HCT116 (cell line): ENCODE measurements around the gene NAA11. TPM values are rescaled to one million over a fixed set of nuclear protein-coding genes. Genes with fewer than 3 reads are reported as not detected.

ENCODE experiments used
- ATAC-seq: fragments of 200-7000 bp; cut with Tn5 transposase; 2 replicates; pipeline ENCODE4 v1.9.1; 2020; ENCODE audit warnings: mild to moderate bottlenecking, moderate library complexity
- BruUV-seq: library from RNA; stranded (reverse); fragments of 400-500 nt; replicated peaks from 2 replicates; lab custom pipeline; 2021; lab: Mats Ljungman, UMichigan
- CTCF ChIA-PET: fragments of 300-600 bp; sonication (Branson Sonifier 250); formaldehyde crosslinking; loops from one replicate; lab custom pipeline; 2021; ENCODE audit warnings: antibody characterized with exemption; lab: Charles Lee
- POLR2A ChIA-PET: fragments of 300-600, 350-600 bp; sonication (Branson Sonifier 250); formaldehyde crosslinking; loops from one replicate; lab custom pipeline; 2021; ENCODE audit warnings: antibody characterized with exemption; lab: Charles Lee
- RAD21 ChIA-PET, 2 experiments: fragments of 300-600 bp; sonication (Branson Sonifier 250); formaldehyde crosslinking; loops; one replicate each; lab custom pipeline; 2023; ENCODE audit warnings: low total read pairs in 2 of 2; ENCODE audit not compliant: uncharacterized antibody in 2 of 2, unreplicated experiment in 2 of 2, low non-redundant PET in 1 of 2; lab: Charles Lee
- DNase-seq: peaks from one replicate; pipeline ENCODE4 v3.0.0-alpha.2; 2010; ENCODE audit warnings: low read depth, low spot score
- H2AFZ ChIP-seq: fragments of 200-600 bp; shearing (Covaris generic), sonication (generic); 2 replicates; pipeline ENCODE4 v1.6.1; 2017; ENCODE audit warnings: low read depth, mixed run types, mixed read lengths, antibody characterized with exemption, low read length; ENCODE audit not compliant: poor library complexity, severe bottlenecking
- H3K27ac ChIP-seq: 2 replicates; pipeline ENCODE4 v1.5.1; 2012; ENCODE audit warnings: low read depth, low read length
- H3K27me3 ChIP-seq: fragments of 200-600 bp; sonication (generic); 2 replicates; pipeline ENCODE4 v1.6.1; 2016; ENCODE audit warnings: mixed run types, low read length, mixed read lengths; ENCODE audit not compliant: insufficient read depth
- H3K36me3 ChIP-seq, 2 experiments: fragments of 200-500 bp in 1 of 2; fragments of 200-600 bp in 1 of 2; sonication (Bioruptor generic) in 1 of 2; sonication (generic) in 1 of 2; 2 replicates each; pipeline versions ENCODE4 v1.5.1 to v1.6.1; 2014 to 2016; ENCODE audit warnings: low read length in 2 of 2, inconsistent platforms in 1 of 2, mixed read lengths in 1 of 2, mixed run types in 1 of 2; ENCODE audit not compliant: insufficient read depth in 2 of 2, control insufficient read depth in 1 of 2
- H3K4me1 ChIP-seq, 2 experiments: fragments of 200-600 bp in 1 of 2; sonication (generic) in 1 of 2; 2 replicates each; pipeline versions ENCODE4 v1.5.1 to v1.6.1; 2012 to 2017; ENCODE audit warnings: low read length in 2 of 2, inconsistent platforms in 1 of 2, mild to moderate bottlenecking in 1 of 2, mixed read lengths in 1 of 2, mixed run types in 1 of 2, moderate library complexity in 1 of 2; ENCODE audit not compliant: insufficient read depth in 2 of 2, control insufficient read depth in 1 of 2
- H3K4me2 ChIP-seq: fragments of 200-600 bp; sonication (generic); 2 replicates; pipeline ENCODE4 v1.6.1; 2017; ENCODE audit warnings: mixed run types, low read length, mixed read lengths
- H3K4me3 ChIP-seq, 2 experiments: fragments of 200-600 bp in 1 of 2; sonication (generic) in 1 of 2; replicated peaks in 1 of 2; 2 replicates each; pipeline ENCODE4 v1.5.1; 2011 to 2016; ENCODE audit warnings: low read length in 2 of 2, control low read depth in 1 of 2, low read depth in 1 of 2, mild to moderate bottlenecking in 1 of 2, mixed read lengths in 1 of 2, mixed run types in 1 of 2
- H3K79me2 ChIP-seq: fragments of 200-600 bp; sonication (generic); 2 replicates; pipeline ENCODE4 v1.6.1; 2017; ENCODE audit warnings: mild to moderate bottlenecking, mixed run types, low read length, moderate library complexity, mixed read lengths; ENCODE audit not compliant: insufficient read depth
- H3K9ac ChIP-seq: fragments of 200-600 bp; sonication (generic); 2 replicates; pipeline ENCODE4 v1.6.1; 2016; ENCODE audit warnings: low read length, mixed read lengths
- H3K9me2 ChIP-seq: fragments of 200-600 bp; sonication (generic), shearing (Covaris generic); 2 replicates; pipeline ENCODE4 v1.6.1; 2017; ENCODE audit warnings: mixed run types, mild to moderate bottlenecking, moderate library complexity; ENCODE audit not compliant: insufficient read depth
- H3K9me3 ChIP-seq, 2 experiments: fragments of 200-500 bp in 1 of 2; fragments of 200-600 bp in 1 of 2; sonication (Bioruptor generic) in 1 of 2; sonication (generic) in 1 of 2; 2 replicates each; pipeline ENCODE4 v1.6.1; 2014 to 2017; ENCODE audit warnings: low read length in 2 of 2, mixed read lengths in 2 of 2, inconsistent platforms in 1 of 2, low read depth in 1 of 2, mild to moderate bottlenecking in 1 of 2, mixed run types in 1 of 2, moderate library complexity in 1 of 2; ENCODE audit not compliant: control insufficient read depth in 1 of 2, insufficient read depth in 1 of 2
- H4K20me1 ChIP-seq: fragments of 200-600 bp; sonication (generic), shearing (Covaris generic); 2 replicates; pipeline ENCODE4 v1.6.1; 2017; ENCODE audit warnings: mixed run types, mild to moderate bottlenecking, moderate library complexity; ENCODE audit not compliant: insufficient read depth
- ATF3 ChIP-seq: IDR thresholded peaks from 2 replicates; pipeline ENCODE4 v1.6.1; 2012
- CEBPB ChIP-seq: IDR thresholded peaks from 2 replicates; pipeline ENCODE4 v1.6.1; 2012; ENCODE audit warnings: low read depth
- CTCF ChIP-seq, 3 experiments: fragments of 200-600 bp in 1 of 3; sonication (generic) in 1 of 3; IDR thresholded peaks in 2 of 3; conservative IDR thresholded peaks in 1 of 3; 2 replicates each; pipeline ENCODE4 v1.5.1; 2012 to 2017; ENCODE audit warnings: low read depth in 2 of 3, low read length in 2 of 3, antibody characterized with exemption in 1 of 3, borderline replicate concordance in 1 of 3, control low read depth in 1 of 3, mild to moderate bottlenecking in 1 of 3, mixed read lengths in 1 of 3, mixed run types in 1 of 3, moderate library complexity in 1 of 3; ENCODE audit not compliant: insufficient read depth in 1 of 3
- EGR1 ChIP-seq: IDR thresholded peaks from 2 replicates; pipeline ENCODE4 v1.6.1; 2012; ENCODE audit warnings: low read depth
- ELF1 ChIP-seq: IDR thresholded peaks from 2 replicates; pipeline ENCODE4 v1.6.1; 2012; ENCODE audit warnings: low read depth, borderline replicate concordance
- EZH2 ChIP-seq: fragments of 200-600 bp; sonication (generic); IDR thresholded peaks from 2 replicates; pipeline ENCODE4 v1.6.1; 2017; ENCODE audit warnings: antibody characterized with exemption, mixed run types
- FOSL1 ChIP-seq: IDR thresholded peaks from 2 replicates; pipeline ENCODE4 v1.6.1; 2012; ENCODE audit warnings: low read depth
- POLR2A ChIP-seq: IDR thresholded peaks from 2 replicates; pipeline ENCODE4 v1.7.0; 2011; ENCODE audit warnings: borderline replicate concordance; ENCODE audit not compliant: insufficient read depth, insufficient read length; ENCODE audit errors: extremely low read depth
- POLR2AphosphoS5 ChIP-seq: IDR thresholded peaks from 2 replicates; pipeline ENCODE4 v1.6.1; 2011; ENCODE audit warnings: mild to moderate bottlenecking, low read depth, low read length, moderate library complexity
- REST ChIP-seq: IDR thresholded peaks from 2 replicates; pipeline ENCODE4 v1.6.1; 2012; ENCODE audit warnings: low read depth
- SIN3A ChIP-seq: IDR thresholded peaks from 2 replicates; pipeline ENCODE4 v1.6.1; 2012; ENCODE audit warnings: low read depth
- SP1 ChIP-seq: IDR thresholded peaks from 2 replicates; pipeline ENCODE4 v1.6.1; 2012; ENCODE audit warnings: low read depth
- SRF ChIP-seq: IDR thresholded peaks from 2 replicates; pipeline ENCODE4 v1.6.1; 2012; ENCODE audit warnings: low read depth
- ZBTB33 ChIP-seq: IDR thresholded peaks from 2 replicates; pipeline ENCODE4 v1.6.1; 2011; ENCODE audit warnings: mild to moderate bottlenecking, low read length, moderate library complexity; ENCODE audit not compliant: insufficient replicate concordance; ENCODE audit errors: extremely low read depth
- ZFX ChIP-seq: fragments of 450-650 bp; IDR thresholded peaks from 2 replicates; pipeline ENCODE4 v1.6.1; 2017
- ZNF274 ChIP-seq: fragments of 200-500 bp; sonication (Bioruptor generic); IDR thresholded peaks from 2 replicates; pipeline ENCODE4 v1.6.1; 2014; ENCODE audit warnings: mild to moderate bottlenecking, low read depth, low read length, inconsistent platforms
- intact Hi-C: fragments of 100-400 bp; cut with micrococcal nuclease; formaldehyde crosslinking; loops from 2 replicates; pipeline ENCODE4 v1.10.0; 2022
- total RNA-seq: library from RNA; stranded (reverse); gene quantifications from one replicate; pipeline ENCODE4 v1.2.1, GENCODE V29; 2021; ENCODE audit not compliant: unreplicated experiment

The NAA11 gene
- total RNA-seq, 1 experiment from 2014 or later: not detected

- Histone ChIP-seq H2AFZ (no peak overlapping the region), H3K9me3 (no peaks in the 10 kb centered on the region), H3K27ac (no peak overlapping the region), H3K4me2 (no peak overlapping the region), H3K36me3 (no peaks in the 10 kb centered on the region), H3K4me1 (no peaks in the 10 kb centered on the region), H3K9me2 (no peaks in the 10 kb centered on the region)
- ChIA-PET CTCF (no interaction called here), POLR2A (no interaction called here)
- no peak for ATAC-seq
- no TSS peak for BruUV-seq
- DNase-seq: no peak
- TF ChIP-seq ZNF274 (no peak), POLR2A (no peak), REST (no peak), POLR2AphosphoS5 (no peak), FOSL1 (no peak), CTCF (IDR thresholded peaks at IDR 0.05 in 2 of 3, conservative IDR thresholded peaks at IDR 0.05 in 1 of 3; ENCODE audit: borderline replicate concordance in 1 of 3, insufficient read depth in 1 of 3, low read depth in 2 of 3, low read length in 2 of 3) (no peak), ZFX (no peak), SP1 (no peak), ATF3 (no peak), CEBPB (no peak), SRF (no peak), EZH2 (no peak), ELF1 (no peak), EGR1 (no peak), SIN3A (no peak), ZBTB33 (no peak)
- TF ChIP-seq, all 23 proteins: peak for 0
- Histone ChIP-seq H3K9ac (no peak overlapping the region), H4K20me1 (no peaks in the 10 kb centered on the region; the same call in 1 of the 2 replicates), H3K79me2 (no peaks in the 10 kb centered on the region), H3K4me3 (no peak overlapping the region), H3K27me3 (peaks cover 38% of the 10 kb centered on the region)
- RAD21 ChIA-PET: no interaction called here
- intact Hi-C loops: no loop called here
Observed at GRCh38 chr4:79317711-79318110, 8.2 kb downstream of the NAA11 start.
